Measurements from ENCODE around the gene DGKA. TPM values are rescaled to one million over a fixed set of nuclear protein-coding genes. Genes with fewer than 3 reads are reported as not detected.
"Not testable (repeated sequence)": the region's sequence is repeated elsewhere in the genome, so short reads cannot be mapped to it uniquely, and the experiment has no call there.

DGKA gene
- total RNA-seq, 4 donors from 2014 or later = 101 to 268 (median 138) TPM

DNA sequence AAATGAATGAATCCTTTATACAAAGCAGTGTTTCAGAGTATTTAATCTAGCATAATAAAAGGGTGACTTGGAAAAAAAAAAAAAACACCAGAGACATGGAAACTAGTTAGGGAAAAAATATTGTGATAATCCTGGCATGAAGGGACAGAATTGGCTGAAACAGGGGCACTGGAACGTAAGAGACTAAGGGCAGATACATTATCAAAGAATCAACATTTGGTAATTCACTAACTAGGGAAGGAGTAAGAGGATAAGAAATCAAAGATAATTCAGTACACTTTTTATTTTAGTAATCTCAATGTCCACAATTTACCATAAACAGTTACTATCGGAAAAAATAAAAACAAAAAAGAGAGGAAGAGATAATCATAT is 21.5 kb upstream of the DGKA start:
- Histone ChIP-seq H3K27ac (no peak overlapping the region), H3K4me1 (peaks cover 0 to 10% (median 3%) of the 10 kb centered on the region in 4 donors), H3K36me3 (peaks cover 0 to 17% (median 5%) of the 10 kb centered on the region in 4 donors), H3K4me3 (no peak overlapping the region), H3K9me3 (no peaks in the 10 kb centered on the region), H3K27me3 (no peaks in the 10 kb centered on the region)
- DNase-seq = no peak
- 60 to 61% methylated on average over 2 of the region's 2 CpGs for WGBS, 2 donors (ENCODE audit: low coverage in 1 of 2)
- intact Hi-C loops (cut with DNase I; ENCODE audit: low total_unique reads) (no loop called here), in situ Hi-C loops (cut with MboI; ENCODE audit: low pct_ligation_motif_present in 1 of 4, low pct_unique_long_range_greater_than_20kb in 1 of 4, low sequenced_read_pairs in 3 of 4) (no loop called here)
- TF ChIP-seq EP300 (IDR thresholded peaks at IDR 0.05; ENCODE audit: low read depth) = no peak

DNA sequence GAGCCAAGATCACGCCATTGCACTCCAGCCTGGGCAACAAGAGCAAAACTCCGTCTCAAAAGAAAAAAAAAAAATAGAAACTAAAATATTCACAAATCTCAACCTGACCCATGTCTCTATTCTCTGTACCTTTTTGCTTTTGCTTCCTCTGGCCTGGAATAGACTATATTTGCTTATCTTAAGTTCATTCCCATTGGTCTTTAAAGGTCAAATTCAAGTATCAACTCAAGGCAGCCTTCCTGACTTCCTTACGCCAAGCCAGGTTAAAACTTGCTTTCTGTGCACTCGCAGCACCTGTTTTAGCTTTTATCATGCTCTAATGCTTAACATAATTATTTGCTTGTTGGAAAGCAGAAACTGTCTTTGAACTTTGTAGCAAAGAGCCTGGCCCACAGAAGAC is 18.1 kb upstream of the DGKA start:
- no peaks in the 10 kb centered on the region for H3K9me3 ChIP-seq
- H3K4me3 ChIP-seq = no peak overlapping the region
- no peak for TF ChIP-seq EP300 (IDR thresholded peaks at IDR 0.05; ENCODE audit: low read depth)
- TF ChIP-seq POLR2A (IDR thresholded peaks at IDR 0.05) = no peak
- TF ChIP-seq POLR2AphosphoS5 (IDR thresholded peaks at IDR 0.05) = no peak
- H3K27me3 ChIP-seq = no peaks in the 10 kb centered on the region
- intact Hi-C loops (cut with DNase I; ENCODE audit: low total_unique reads) = no loop called here
- 89 to 96% methylated on average over 2 to 4 of the region's 4 CpGs for WGBS, 2 donors (ENCODE audit: low coverage in 1 of 2)
- H3K4me1 ChIP-seq = peaks cover 0 to 10% (median 6%) of the 10 kb centered on the region in 4 donors
- no peak for DNase-seq
- no peak overlapping the region for H3K27ac ChIP-seq
- in situ Hi-C loops (cut with MboI; ENCODE audit: low pct_ligation_motif_present in 1 of 4, low pct_unique_long_range_greater_than_20kb in 1 of 4, low sequenced_read_pairs in 3 of 4) = no loop called here
- peaks cover 0 to 17% (median 5%) of the 10 kb centered on the region in 4 donors for H3K36me3 ChIP-seq

DNA sequence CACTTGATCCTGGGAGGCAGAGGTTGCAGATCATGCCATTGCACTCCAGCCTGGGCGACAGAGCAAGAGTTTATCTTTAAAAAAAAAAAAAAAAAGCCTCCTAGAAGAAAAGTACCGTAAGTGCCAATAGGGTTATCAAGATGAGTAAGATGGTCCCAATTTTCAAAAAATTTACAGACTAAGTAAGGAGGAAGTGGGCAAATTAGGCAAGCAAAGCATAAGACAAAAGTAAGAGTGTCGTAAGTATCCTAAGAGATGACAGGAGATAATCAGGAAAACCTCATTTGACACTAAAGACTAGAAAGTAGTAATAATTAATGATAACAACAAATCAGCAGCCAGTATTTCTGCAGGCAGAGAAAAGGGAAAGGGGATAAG is 15.5 kb upstream of the DGKA start:
- DNase-seq = no peak
- H3K4me1 ChIP-seq = peaks cover 0 to 16% (median 5%) of the 10 kb centered on the region in 4 donors
- TF ChIP-seq POLR2AphosphoS5 (IDR thresholded peaks at IDR 0.05) = no peak
- TF ChIP-seq EP300 (IDR thresholded peaks at IDR 0.05; ENCODE audit: low read depth) = no peak
- no peak for TF ChIP-seq POLR2A (IDR thresholded peaks at IDR 0.05)
- TF ChIP-seq, protein P1, sequence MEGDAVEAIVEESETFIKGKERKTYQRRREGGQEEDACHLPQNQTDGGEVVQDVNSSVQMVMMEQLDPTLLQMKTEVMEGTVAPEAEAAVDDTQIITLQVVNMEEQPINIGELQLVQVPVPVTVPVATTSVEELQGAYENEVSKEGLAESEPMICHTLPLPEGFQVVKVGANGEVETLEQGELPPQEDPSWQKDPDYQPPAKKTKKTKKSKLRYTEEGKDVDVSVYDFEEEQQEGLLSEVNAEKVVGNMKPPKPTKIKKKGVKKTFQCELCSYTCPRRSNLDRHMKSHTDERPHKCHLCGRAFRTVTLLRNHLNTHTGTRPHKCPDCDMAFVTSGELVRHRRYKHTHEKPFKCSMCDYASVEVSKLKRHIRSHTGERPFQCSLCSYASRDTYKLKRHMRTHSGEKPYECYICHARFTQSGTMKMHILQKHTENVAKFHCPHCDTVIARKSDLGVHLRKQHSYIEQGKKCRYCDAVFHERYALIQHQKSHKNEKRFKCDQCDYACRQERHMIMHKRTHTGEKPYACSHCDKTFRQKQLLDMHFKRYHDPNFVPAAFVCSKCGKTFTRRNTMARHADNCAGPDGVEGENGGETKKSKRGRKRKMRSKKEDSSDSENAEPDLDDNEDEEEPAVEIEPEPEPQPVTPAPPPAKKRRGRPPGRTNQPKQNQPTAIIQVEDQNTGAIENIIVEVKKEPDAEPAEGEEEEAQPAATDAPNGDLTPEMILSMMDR (IDR thresholded peaks at IDR 0.05) = no peak
- no peak overlapping the region for H3K27ac ChIP-seq
- WGBS, 2 donors (ENCODE audit: low coverage in 1 of 2) = 48 to 59% methylated on average over 2 to 3 of the region's 3 CpGs
- intact Hi-C loops (cut with DNase I; ENCODE audit: low total_unique reads) (no loop called here), in situ Hi-C loops (cut with MboI; ENCODE audit: low pct_ligation_motif_present in 1 of 4, low pct_unique_long_range_greater_than_20kb in 1 of 4, low sequenced_read_pairs in 3 of 4) (no loop called here)
- peaks cover 0 to 17% (median 5%) of the 10 kb centered on the region in 4 donors for H3K36me3 ChIP-seq
- no peaks in the 10 kb centered on the region for H3K27me3 ChIP-seq
- no peaks in the 10 kb centered on the region for H3K9me3 ChIP-seq
- no peak overlapping the region for H3K4me3 ChIP-seq

DNA sequence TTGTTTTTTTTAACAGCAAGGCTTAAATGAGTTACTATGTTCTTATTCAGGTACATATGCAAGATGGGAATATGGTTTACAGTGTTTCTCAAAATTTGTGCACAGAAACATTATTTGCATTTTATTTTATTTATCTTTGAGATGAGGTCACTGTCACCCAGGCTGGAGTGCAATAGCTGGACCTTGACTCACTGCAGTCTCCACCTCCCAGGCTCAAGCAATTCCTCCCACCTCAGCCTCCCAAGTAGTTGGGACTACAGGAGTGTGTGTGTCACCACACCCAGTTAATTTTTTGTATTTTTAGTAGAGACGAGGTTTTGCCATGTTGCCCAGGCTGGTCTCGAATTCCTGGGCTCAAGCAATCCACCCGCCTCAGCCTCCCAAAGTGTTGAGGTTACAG is 11.9 kb upstream of the DGKA start:
- H3K27me3 ChIP-seq; in situ Hi-C loops (cut with MboI; ENCODE audit: low pct_ligation_motif_present in 1 of 4, low pct_unique_long_range_greater_than_20kb in 1 of 4, low sequenced_read_pairs in 3 of 4); intact Hi-C loops (cut with DNase I; ENCODE audit: low total_unique reads); H3K27ac ChIP-seq; H3K4me3 ChIP-seq; H3K9me3 ChIP-seq; DNase-seq: not testable (repeated sequence)
- H3K36me3 ChIP-seq = peaks cover 0 to 10% (median 4%) of the 10 kb centered on the region in 4 donors
- 76 to 78% methylated on average over 2 to 3 of the region's 3 CpGs for WGBS, 2 donors (ENCODE audit: low coverage in 1 of 2)
- peaks cover 0 to 32% (median 7%) of the 10 kb centered on the region in 4 donors for H3K4me1 ChIP-seq

DNA sequence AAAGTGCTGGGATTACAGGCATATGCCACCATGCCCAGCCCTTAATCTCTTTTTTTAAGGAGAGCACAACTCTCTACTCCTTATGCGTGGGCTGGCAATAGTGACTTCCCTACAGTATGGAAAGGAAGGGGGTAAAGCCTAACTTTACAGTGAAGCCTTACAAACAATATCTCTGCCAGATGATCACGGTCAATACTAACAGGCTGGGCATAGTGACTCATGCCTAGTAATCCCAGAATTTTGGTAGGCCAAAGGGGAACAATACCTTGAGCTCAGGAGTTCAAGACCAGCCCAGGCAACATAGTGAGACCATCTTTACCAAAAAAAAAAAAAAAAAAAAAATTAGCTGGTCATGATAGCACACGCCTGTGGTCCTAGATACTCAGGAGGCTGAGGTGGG is 8.8 kb upstream of the DGKA start:
- peaks cover 7 to 50% (median 14%) of the 10 kb centered on the region in 4 donors for H3K4me1 ChIP-seq
- intact Hi-C loops (cut with DNase I; ENCODE audit: low total_unique reads) (no loop called here), in situ Hi-C loops (cut with MboI; ENCODE audit: low pct_ligation_motif_present in 1 of 4, low pct_unique_long_range_greater_than_20kb in 1 of 4, low sequenced_read_pairs in 3 of 4) (no loop called here)
- H3K9me3 ChIP-seq = no peaks in the 10 kb centered on the region
- DNase-seq = no peak
- peaks cover 0 to 7% (median 3%) of the 10 kb centered on the region in 4 donors for H3K36me3 ChIP-seq
- H3K27me3 ChIP-seq = no peaks in the 10 kb centered on the region
- H3K4me3 ChIP-seq = no peak overlapping the region
- TF ChIP-seq EP300 (IDR thresholded peaks at IDR 0.05; ENCODE audit: low read depth) = no peak
- TF ChIP-seq, protein P1 (IDR thresholded peaks at IDR 0.05) = no peak
- no peak for TF ChIP-seq POLR2AphosphoS5 (IDR thresholded peaks at IDR 0.05)
- TF ChIP-seq POLR2A (IDR thresholded peaks at IDR 0.05) = no peak
- 92 to 100% methylated on average over 1 to 3 of the region's 3 CpGs for WGBS, 2 donors (ENCODE audit: low coverage in 1 of 2)
- H3K27ac ChIP-seq = no peak overlapping the region

DNA sequence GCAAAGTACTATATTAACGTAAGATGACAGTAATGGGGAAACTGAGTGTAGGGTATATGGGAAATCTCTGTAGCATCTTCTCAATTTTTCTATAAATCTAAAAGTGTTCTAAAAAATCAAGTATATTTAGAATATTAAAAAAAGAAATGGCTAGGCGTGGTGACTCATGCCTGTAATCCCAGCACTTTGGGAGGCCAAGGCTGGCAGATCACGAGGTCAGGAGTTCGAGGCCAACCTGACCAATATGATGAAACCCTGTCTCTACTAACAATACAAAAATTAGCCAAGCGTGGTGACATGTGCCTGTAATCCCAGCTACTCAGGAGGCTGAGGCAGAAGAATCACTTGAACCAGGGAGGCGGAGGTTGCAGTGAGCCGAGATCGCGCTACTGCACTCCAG is 7.3 kb upstream of the DGKA start:
- H3K4me3 ChIP-seq; intact Hi-C loops (cut with DNase I; ENCODE audit: low total_unique reads); H3K36me3 ChIP-seq; H3K27me3 ChIP-seq; H3K9me3 ChIP-seq; H3K27ac ChIP-seq; DNase-seq; in situ Hi-C loops (cut with MboI; ENCODE audit: low pct_ligation_motif_present in 1 of 4, low pct_unique_long_range_greater_than_20kb in 1 of 4, low sequenced_read_pairs in 3 of 4): not testable (repeated sequence)
- WGBS, 2 donors (ENCODE audit: low coverage in 1 of 2) = 69 to 94% methylated on average over 4 to 9 of the region's 9 CpGs
- H3K4me1 ChIP-seq = peaks cover 8 to 57% (median 20%) of the 10 kb centered on the region in 4 donors

All from transverse colon (tissue), 4 donors.